ENCODE measurements around the gene SSU72.
"Not testable (repeated sequence)": the region's sequence is repeated elsewhere in the genome, so short reads cannot be mapped to it uniquely, and the experiment has no call there.

GRCh38 chr1:1533894-1534291 is 40.8 kb downstream of the SSU72 start:
- TF ChIP-seq EZH2 (IDR thresholded peaks at IDR 0.05; ENCODE audit: borderline replicate concordance, low read depth, low read length, severe bottlenecking); CTCF (IDR thresholded peaks at IDR 0.05; ENCODE audit: extremely low read depth in 1 of 2, insufficient read depth in 1 of 2, low read depth in 1 of 2, low read length in 2 of 2); MAX (IDR thresholded peaks at IDR 0.05; ENCODE audit: insufficient read depth, insufficient read length); POLR2A (IDR thresholded peaks at IDR 0.05; ENCODE audit: low read depth, low read length): not testable (repeated sequence)
